ENCODE results near the gene NCOR2. TPM values are rescaled to one million over a fixed set of nuclear protein-coding genes. Genes with fewer than 3 reads are reported as not detected.

Gene NCOR2
- total and polyA plus RNA-seq, 4 donors, result 39.1 to 248 (median 124) TPM

DNA sequence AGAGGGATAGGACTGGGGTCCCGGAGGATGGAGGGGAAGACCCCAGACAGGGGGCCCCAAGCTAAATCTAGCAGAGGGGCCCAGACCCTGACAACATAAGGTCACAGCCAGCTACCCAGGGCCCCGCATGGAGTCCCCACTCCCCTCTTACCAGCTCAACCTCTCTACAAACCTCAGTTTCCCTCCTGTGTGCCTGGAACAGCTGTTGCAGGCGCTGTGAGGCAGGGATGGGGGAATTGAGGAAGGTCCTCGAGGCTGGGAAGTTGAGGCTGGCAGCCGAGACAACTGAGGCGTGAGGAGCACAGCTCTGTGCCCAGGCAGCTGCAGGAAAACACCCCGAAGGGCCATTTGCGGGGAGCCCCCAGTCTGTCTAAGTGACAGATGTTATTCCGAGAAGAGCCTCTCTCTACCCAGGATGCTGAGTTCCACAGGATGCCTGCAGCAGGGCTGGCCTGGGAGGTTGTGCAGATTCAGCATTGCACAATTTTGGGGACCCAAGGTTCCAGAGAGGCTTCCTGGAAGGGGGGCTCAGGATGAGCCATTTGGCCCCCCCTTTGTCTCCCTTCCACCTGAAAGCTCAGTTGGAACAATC, 42.7 kb upstream of the NCOR2 start:
- intact Hi-C loops (cut with DNase I), result loop anchor here in 1 of 2 donors (5.0 kb wide), 1 partner anchor 38 kb away; no protein-coding TSS in a partner anchor
- ATAC-seq (ENCODE audit: low FRiP score) (no peak), DNase-seq (peak in 1 of 2 donors; percentile 35)
- H3K27me3 ChIP-seq (ENCODE audit: control insufficient read depth in 1 of 2, insufficient read depth in 2 of 2, low read length in 1 of 2), result no peaks in the 10 kb centered on the region
- H3K36me3 ChIP-seq (ENCODE audit: control insufficient read depth in 1 of 2, insufficient read depth in 2 of 2, low read length in 1 of 2), result no peaks in the 10 kb centered on the region
- H3K9me3 ChIP-seq (ENCODE audit: control insufficient read depth, low read length), result no peaks in the 10 kb centered on the region
- H3K27ac ChIP-seq (ENCODE audit: low read depth in 1 of 2, low read length in 2 of 2), result no peak overlapping the region
- no peaks in the 10 kb centered on the region for H3K4me1 ChIP-seq (ENCODE audit: control insufficient read depth in 1 of 2, insufficient read depth in 2 of 2, low read length in 2 of 2)
- 92 to 96% methylated on average over 9 of the region's 9 CpGs for WGBS, 2 donors
- H3K4me3 ChIP-seq (ENCODE audit: low read length in 2 of 2), result no peak overlapping the region

DNA sequence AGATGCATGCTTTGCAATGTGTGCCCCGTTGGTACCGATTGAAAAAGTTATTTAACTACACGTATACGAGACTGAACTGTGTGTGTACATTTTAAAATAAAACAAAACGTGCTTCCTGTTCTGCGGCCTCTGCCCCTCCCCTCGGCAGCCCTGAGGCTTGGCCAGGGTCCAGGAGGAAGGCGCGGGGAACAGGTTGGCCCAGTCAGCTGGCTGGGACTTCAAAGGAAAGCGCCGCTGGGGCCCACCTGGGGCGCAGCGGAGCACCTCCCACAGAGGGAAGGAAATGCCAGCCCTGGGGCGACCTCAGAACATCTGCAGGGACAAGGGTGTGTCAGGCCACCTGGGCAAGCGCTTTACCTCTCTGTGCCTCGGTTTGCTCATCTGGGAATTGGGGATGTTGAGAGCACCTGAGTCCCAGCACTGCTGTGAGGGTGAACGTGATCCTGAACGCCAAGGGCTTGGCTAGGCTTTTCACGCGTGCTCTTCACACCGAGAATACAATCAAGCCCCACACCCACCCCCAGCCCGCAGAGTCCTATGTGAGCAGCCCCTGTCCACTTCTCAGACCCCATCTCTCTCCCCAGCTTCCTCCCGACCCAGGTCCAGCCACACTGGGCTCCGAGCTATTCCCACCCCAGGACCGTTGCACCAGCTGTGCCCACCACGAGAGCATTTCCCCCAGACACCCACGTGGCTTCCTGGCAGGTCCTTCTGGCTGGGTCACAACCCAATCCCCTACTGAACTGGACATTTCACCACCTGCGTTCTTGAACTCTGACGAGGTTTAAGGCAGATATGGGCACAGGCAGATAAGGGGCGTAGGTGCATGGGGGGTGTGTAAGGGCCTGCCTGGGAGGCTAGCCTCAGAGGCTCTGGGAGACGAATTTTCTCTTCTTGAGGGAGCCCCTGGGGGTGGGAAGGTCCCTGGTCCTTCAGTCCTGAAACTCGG, 41.9 kb upstream of the NCOR2 start:
- Histone ChIP-seq H3K27me3 (ENCODE audit: control insufficient read depth in 1 of 2, insufficient read depth in 2 of 2, low read length in 1 of 2) (no peaks in the 10 kb centered on the region), H3K4me1 (ENCODE audit: control insufficient read depth in 1 of 2, insufficient read depth in 2 of 2, low read length in 2 of 2) (no peaks in the 10 kb centered on the region), H3K36me3 (ENCODE audit: control insufficient read depth in 1 of 2, insufficient read depth in 2 of 2, low read length in 1 of 2) (no peaks in the 10 kb centered on the region), H3K27ac (ENCODE audit: low read depth in 1 of 2, low read length in 2 of 2) (no peak overlapping the region), H3K4me3 (ENCODE audit: low read length in 2 of 2) (no peak overlapping the region), H3K9me3 (ENCODE audit: control insufficient read depth, low read length) (no peaks in the 10 kb centered on the region)
- intact Hi-C loops (cut with DNase I), result no loop called here
- DNase-seq (peak; percentile 82 to 85), ATAC-seq (ENCODE audit: low FRiP score) (peak; percentile 49)
- 44 to 45% methylated on average over 32 of the region's 32 CpGs for WGBS, 2 donors

DNA sequence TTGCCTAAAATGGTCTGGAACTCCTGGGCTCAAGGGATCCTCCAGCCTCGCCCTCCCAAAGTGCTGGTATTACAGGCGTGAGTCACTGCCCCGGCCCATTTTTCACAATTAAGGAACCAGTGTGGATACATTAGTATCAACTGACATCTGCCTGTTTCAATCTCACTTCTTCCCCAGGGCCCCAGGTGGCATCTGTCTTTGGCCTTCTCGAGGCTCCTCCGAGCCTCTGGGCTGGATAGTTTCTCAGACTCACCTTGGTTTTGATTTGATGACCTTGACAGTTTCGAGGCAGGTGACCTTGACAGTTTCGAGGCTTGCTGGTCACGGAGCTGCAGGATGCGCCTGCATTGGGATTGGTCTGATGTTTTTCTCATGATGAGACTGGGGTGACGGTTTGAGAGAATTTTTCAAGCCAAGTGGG, 41.0 kb upstream of the NCOR2 start:
- H3K9me3 ChIP-seq (ENCODE audit: control insufficient read depth, low read length), result no peaks in the 10 kb centered on the region
- ATAC-seq (ENCODE audit: low FRiP score) (no peak), DNase-seq (no peak)
- no peaks in the 10 kb centered on the region for H3K27me3 ChIP-seq (ENCODE audit: control insufficient read depth in 1 of 2, insufficient read depth in 2 of 2, low read length in 1 of 2)
- H3K4me3 ChIP-seq (ENCODE audit: low read length in 2 of 2), result no peak overlapping the region
- no peaks in the 10 kb centered on the region for H3K4me1 ChIP-seq (ENCODE audit: control insufficient read depth in 1 of 2, insufficient read depth in 2 of 2, low read length in 2 of 2)
- intact Hi-C loops (cut with DNase I), result no loop called here
- WGBS, 2 donors, result 89 to 93% methylated on average over 10 of the region's 10 CpGs
- H3K36me3 ChIP-seq (ENCODE audit: control insufficient read depth in 1 of 2, insufficient read depth in 2 of 2, low read length in 1 of 2), result no peaks in the 10 kb centered on the region
- no peak overlapping the region for H3K27ac ChIP-seq (ENCODE audit: low read depth in 1 of 2, low read length in 2 of 2)

DNA sequence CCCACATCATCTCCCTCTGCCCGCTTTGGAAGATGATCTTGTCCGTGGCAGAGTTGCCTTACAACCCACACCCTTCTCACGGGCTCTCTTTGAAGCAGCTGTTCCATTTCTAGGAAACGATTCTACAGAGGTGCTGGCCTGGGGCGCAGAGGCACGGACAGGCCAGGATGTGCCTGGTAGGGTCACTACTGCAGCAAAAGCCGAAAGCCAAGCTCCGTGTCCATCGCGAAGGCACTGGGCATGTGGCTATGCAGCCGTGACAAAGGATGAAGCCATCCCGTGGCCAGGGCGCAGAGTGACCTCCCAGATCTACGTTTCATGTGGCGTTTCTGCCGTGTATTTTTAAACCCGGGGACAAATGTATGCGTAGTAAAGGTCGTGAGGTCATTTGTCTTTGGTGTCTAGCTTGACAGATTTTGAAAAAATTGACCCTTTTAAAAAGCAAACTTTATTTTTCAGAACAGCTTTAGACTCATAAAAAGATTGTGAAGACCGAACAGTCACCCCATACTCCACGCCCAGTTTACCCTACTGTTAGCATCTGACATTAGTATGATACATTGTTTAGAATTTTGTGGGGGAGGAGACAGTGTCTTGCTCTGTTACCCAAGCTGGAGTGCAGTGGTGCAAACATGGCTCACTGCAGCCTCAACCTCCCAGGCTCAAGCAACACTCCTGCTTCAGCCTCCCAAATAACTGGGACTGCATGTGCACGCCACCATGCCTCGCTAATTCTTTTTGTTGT, 40.4 kb upstream of the NCOR2 start:
- WGBS, 2 donors, result 94 to 95% methylated on average over 23 of the region's 23 CpGs
- no peak overlapping the region for H3K27ac ChIP-seq (ENCODE audit: low read depth in 1 of 2, low read length in 2 of 2)

GRCh38 chr12:124605883-124606774, 38.7 kb upstream of the NCOR2 start:
- H3K36me3 ChIP-seq (ENCODE audit: control insufficient read depth in 1 of 2, insufficient read depth in 2 of 2, low read length in 1 of 2), result no peaks in the 10 kb centered on the region
- no peaks in the 10 kb centered on the region for H3K4me1 ChIP-seq (ENCODE audit: control insufficient read depth in 1 of 2, insufficient read depth in 2 of 2, low read length in 2 of 2)
- H3K4me3 ChIP-seq (ENCODE audit: low read length in 2 of 2), result no peak overlapping the region
- ATAC-seq (ENCODE audit: low FRiP score) (no peak), DNase-seq (no peak)
- intact Hi-C loops (cut with DNase I), result no loop called here
- no peak overlapping the region for H3K27ac ChIP-seq (ENCODE audit: low read depth in 1 of 2, low read length in 2 of 2)
- WGBS, 2 donors, result 90 to 95% methylated on average over 22 of the region's 22 CpGs
- no peaks in the 10 kb centered on the region for H3K9me3 ChIP-seq (ENCODE audit: control insufficient read depth, low read length)
- H3K27me3 ChIP-seq (ENCODE audit: control insufficient read depth in 1 of 2, insufficient read depth in 2 of 2, low read length in 1 of 2), result no peaks in the 10 kb centered on the region

More for the DNA sequence above, 40.4 kb upstream of the NCOR2 start:
- ATAC-seq (ENCODE audit: low FRiP score), result no peak
- DNase-seq, result no peak
- no peaks in the 10 kb centered on the region for H3K36me3 ChIP-seq (ENCODE audit: control insufficient read depth in 1 of 2, insufficient read depth in 2 of 2, low read length in 1 of 2)
- H3K27me3 ChIP-seq (ENCODE audit: control insufficient read depth in 1 of 2, insufficient read depth in 2 of 2, low read length in 1 of 2), result no peaks in the 10 kb centered on the region
- H3K9me3 ChIP-seq (ENCODE audit: control insufficient read depth, low read length), result no peaks in the 10 kb centered on the region
- intact Hi-C loops (cut with DNase I), result no loop called here
- no peaks in the 10 kb centered on the region for H3K4me1 ChIP-seq (ENCODE audit: control insufficient read depth in 1 of 2, insufficient read depth in 2 of 2, low read length in 2 of 2)
- no peak overlapping the region for H3K4me3 ChIP-seq (ENCODE audit: low read length in 2 of 2)

GRCh38 chr12:124605150-124605882, 37.9 kb upstream of the NCOR2 start:
- no peak overlapping the region for H3K4me3 ChIP-seq (ENCODE audit: low read length in 2 of 2)
- H3K36me3 ChIP-seq (ENCODE audit: control insufficient read depth in 1 of 2, insufficient read depth in 2 of 2, low read length in 1 of 2), result no peaks in the 10 kb centered on the region
- ATAC-seq (ENCODE audit: low FRiP score) (no peak), DNase-seq (no peak)
- H3K4me1 ChIP-seq (ENCODE audit: control insufficient read depth in 1 of 2, insufficient read depth in 2 of 2, low read length in 2 of 2), result no peaks in the 10 kb centered on the region
- no peaks in the 10 kb centered on the region for H3K9me3 ChIP-seq (ENCODE audit: control insufficient read depth, low read length)
- no peak overlapping the region for H3K27ac ChIP-seq (ENCODE audit: low read depth in 1 of 2, low read length in 2 of 2)
- 88 to 92% methylated on average over 13 of the region's 13 CpGs for WGBS, 2 donors
- intact Hi-C loops (cut with DNase I), result no loop called here
- H3K27me3 ChIP-seq (ENCODE audit: control insufficient read depth in 1 of 2, insufficient read depth in 2 of 2, low read length in 1 of 2), result no peaks in the 10 kb centered on the region

DNA sequence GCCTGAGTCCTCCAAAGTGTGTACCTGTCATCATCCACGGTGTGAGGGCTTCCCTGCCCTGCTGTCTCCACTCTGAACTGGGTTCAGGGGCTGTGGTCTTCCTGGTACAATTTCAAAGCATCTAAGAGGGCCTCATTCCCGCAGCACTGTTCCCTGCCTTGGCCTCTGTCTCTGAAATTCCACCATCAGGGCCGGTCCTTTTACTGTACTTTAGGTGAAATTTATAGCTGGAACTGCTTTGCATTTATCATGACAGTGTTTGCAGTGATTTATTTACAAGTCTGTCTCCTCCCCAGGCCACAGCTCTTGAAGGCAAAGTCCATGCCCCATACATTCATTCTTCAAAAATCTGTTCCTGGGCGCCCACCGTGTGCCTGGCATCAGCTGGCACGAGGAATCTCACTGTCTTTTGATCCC, 36.9 kb upstream of the NCOR2 start:
- H3K27me3 ChIP-seq (ENCODE audit: control insufficient read depth in 1 of 2, insufficient read depth in 2 of 2, low read length in 1 of 2), result no peaks in the 10 kb centered on the region
- whole genome bisulfite sequencing, 2 donors, result 85 to 87% methylated on average over 6 of the region's 6 CpGs
- no peak overlapping the region for H3K27ac ChIP-seq (ENCODE audit: low read depth in 1 of 2, low read length in 2 of 2)
- ATAC-seq (ENCODE audit: low FRiP score), result no peak
- H3K4me3 ChIP-seq (ENCODE audit: low read length in 2 of 2), result no peak overlapping the region
- H3K9me3 ChIP-seq (ENCODE audit: control insufficient read depth, low read length), result no peaks in the 10 kb centered on the region
- intact Hi-C loops (cut with DNase I), result no loop called here
- H3K36me3 ChIP-seq (ENCODE audit: control insufficient read depth in 1 of 2, insufficient read depth in 2 of 2, low read length in 1 of 2), result no peaks in the 10 kb centered on the region
- no peaks in the 10 kb centered on the region for H3K4me1 ChIP-seq (ENCODE audit: control insufficient read depth in 1 of 2, insufficient read depth in 2 of 2, low read length in 2 of 2)
- DNase-seq, result no peak

Data from aorta (tissue), 5 donors.